ENCODE data around the gene ALKBH8.
A peak's percentile ranks its signal among the peaks of the same experiment; 100 is the strongest.

ALKBH8 gene

GRCh38 chr11:107598225-107599139 lies 32.9 kb upstream of the ALKBH8 start:
- TF ChIP-seq CTCF (IDR thresholded peaks at IDR 0.05) = peak; percentile 68

- TF ChIP-seq CTCF (IDR thresholded peaks at IDR 0.05) = no peak
Measured at GRCh38 chr11:107594736-107595135, 29.2 kb upstream of the ALKBH8 start.

- TF ChIP-seq CTCF (IDR thresholded peaks at IDR 0.05) = no peak
Measured at GRCh38 chr11:107593951-107594350, 28.4 kb upstream of the ALKBH8 start.

GRCh38 chr11:107592813-107593212 lies 27.3 kb upstream of the ALKBH8 start:
- no peak for TF ChIP-seq CTCF (IDR thresholded peaks at IDR 0.05)

- no peak for TF ChIP-seq CTCF (IDR thresholded peaks at IDR 0.05)
Measured at GRCh38 chr11:107592231-107592590, 26.7 kb upstream of the ALKBH8 start.

GRCh38 chr11:107591378-107592230 lies 26.1 kb upstream of the ALKBH8 start:
- TF ChIP-seq CTCF (IDR thresholded peaks at IDR 0.05) = no peak

GRCh38 chr11:107590460-107591377 lies 25.2 kb upstream of the ALKBH8 start, which contains the start of gene ELMOD1:
ELMOD1 (plus strand) TSS chr11:107591147; CDS start chr11:107618190, 27,043 bp downstream.
- TF ChIP-seq CTCF (IDR thresholded peaks at IDR 0.05) = no peak

Data from LNCAP (cell line).